Measurements from ENCODE around the gene GOLM1.

GOLM1 gene

DNA sequence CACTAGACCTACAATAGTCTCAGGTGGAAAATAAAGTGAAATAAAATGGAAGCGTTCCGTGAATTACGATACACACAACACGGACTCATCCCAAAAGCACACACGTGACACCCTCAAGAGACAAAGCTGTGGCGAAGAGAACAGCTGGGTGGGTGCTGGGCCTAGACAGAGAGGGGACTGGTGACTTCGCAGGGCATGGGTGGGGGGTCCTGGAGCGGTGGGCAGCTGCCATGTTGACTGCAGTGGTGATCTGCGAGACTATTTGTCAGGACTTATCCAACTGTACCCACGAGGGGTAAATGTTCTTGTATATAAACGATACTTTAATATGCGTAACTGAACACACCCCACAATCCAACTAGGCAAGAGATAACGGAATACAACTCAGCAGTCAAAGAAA is 52.0 kb downstream of the GOLM1 start:
- Histone ChIP-seq H3K9ac (ENCODE audit: low read depth, low read length) (no peak overlapping the region), H3K4me2 (ENCODE audit: insufficient read depth, low read length) (no peak overlapping the region), H3K79me2 (ENCODE audit: insufficient read depth, low read length) (no peaks in the 10 kb centered on the region), H4K20me1 (ENCODE audit: insufficient read depth, low read length) (no peaks in the 10 kb centered on the region), H2AFZ (ENCODE audit: low read depth, low read length) (no peak overlapping the region), H3K27me3 (ENCODE audit: insufficient read depth, low read length, poor library complexity) (no peaks in the 10 kb centered on the region), H3K4me1 (ENCODE audit: insufficient read depth, low read length) (no peaks in the 10 kb centered on the region), H3K9me3 (ENCODE audit: insufficient read depth, low read length, severe bottlenecking) (no peaks in the 10 kb centered on the region), H3K27ac (ENCODE audit: low read length) (no peak overlapping the region), H3K4me3 (ENCODE audit: low read depth in 1 of 2, low read length in 2 of 2) (no peak overlapping the region), H3K36me3 (ENCODE audit: insufficient read depth, low read length) (no peaks in the 10 kb centered on the region)
- ATAC-seq (ENCODE audit: insufficient read depth, low read depth) (no peak), DNase-seq (no peak)
- TF ChIP-seq, protein P1, sequence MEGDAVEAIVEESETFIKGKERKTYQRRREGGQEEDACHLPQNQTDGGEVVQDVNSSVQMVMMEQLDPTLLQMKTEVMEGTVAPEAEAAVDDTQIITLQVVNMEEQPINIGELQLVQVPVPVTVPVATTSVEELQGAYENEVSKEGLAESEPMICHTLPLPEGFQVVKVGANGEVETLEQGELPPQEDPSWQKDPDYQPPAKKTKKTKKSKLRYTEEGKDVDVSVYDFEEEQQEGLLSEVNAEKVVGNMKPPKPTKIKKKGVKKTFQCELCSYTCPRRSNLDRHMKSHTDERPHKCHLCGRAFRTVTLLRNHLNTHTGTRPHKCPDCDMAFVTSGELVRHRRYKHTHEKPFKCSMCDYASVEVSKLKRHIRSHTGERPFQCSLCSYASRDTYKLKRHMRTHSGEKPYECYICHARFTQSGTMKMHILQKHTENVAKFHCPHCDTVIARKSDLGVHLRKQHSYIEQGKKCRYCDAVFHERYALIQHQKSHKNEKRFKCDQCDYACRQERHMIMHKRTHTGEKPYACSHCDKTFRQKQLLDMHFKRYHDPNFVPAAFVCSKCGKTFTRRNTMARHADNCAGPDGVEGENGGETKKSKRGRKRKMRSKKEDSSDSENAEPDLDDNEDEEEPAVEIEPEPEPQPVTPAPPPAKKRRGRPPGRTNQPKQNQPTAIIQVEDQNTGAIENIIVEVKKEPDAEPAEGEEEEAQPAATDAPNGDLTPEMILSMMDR (IDR thresholded peaks at IDR 0.05; ENCODE audit: borderline replicate concordance, extremely low read depth, low read length, poor library complexity, severe bottlenecking) = no peak
- TF ChIP-seq EZH2 (IDR thresholded peaks at IDR 0.05; ENCODE audit: borderline replicate concordance, low read depth, low read length, severe bottlenecking) = no peak

DNA sequence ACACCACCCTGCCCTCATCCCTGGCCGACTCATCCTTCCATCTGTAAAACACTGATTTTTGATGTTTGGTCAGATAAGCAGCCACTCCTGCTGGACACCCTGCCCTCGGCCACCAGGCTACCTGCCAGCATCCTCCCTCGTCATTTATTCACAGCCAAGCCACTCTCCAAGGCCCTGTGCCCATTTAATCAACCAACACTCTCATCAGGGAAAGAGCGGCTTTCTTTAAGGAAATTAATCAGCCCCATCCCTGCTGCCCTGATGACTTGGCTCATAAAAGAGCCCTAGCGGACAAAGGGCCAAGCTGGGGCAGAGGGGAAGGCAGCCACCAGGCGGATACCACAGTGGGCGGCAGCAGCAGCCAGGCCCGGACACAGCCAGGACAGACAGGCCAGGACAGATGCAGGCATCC is 52.4 kb downstream of the GOLM1 start:
- no peak for TF ChIP-seq EZH2 (IDR thresholded peaks at IDR 0.05; ENCODE audit: borderline replicate concordance, low read depth, low read length, severe bottlenecking)
- TF ChIP-seq, protein P1 (IDR thresholded peaks at IDR 0.05; ENCODE audit: borderline replicate concordance, extremely low read depth, low read length, poor library complexity, severe bottlenecking) = no peak
- H3K27me3 ChIP-seq (ENCODE audit: insufficient read depth, low read length, poor library complexity) = no peaks in the 10 kb centered on the region
- no peak overlapping the region for H3K27ac ChIP-seq (ENCODE audit: low read length)
- no peaks in the 10 kb centered on the region for H3K4me1 ChIP-seq (ENCODE audit: insufficient read depth, low read length)
- H3K9me3 ChIP-seq (ENCODE audit: insufficient read depth, low read length, severe bottlenecking) = no peaks in the 10 kb centered on the region
- DNase-seq = no peak
- no peaks in the 10 kb centered on the region for H3K79me2 ChIP-seq (ENCODE audit: insufficient read depth, low read length)
- no peaks in the 10 kb centered on the region for H3K36me3 ChIP-seq (ENCODE audit: insufficient read depth, low read length)
- no peak overlapping the region for H3K4me2 ChIP-seq (ENCODE audit: insufficient read depth, low read length)
- H2AFZ ChIP-seq (ENCODE audit: low read depth, low read length) = no peak overlapping the region
- H3K4me3 ChIP-seq (ENCODE audit: low read depth in 1 of 2, low read length in 2 of 2) = no peak overlapping the region
- no peaks in the 10 kb centered on the region for H4K20me1 ChIP-seq (ENCODE audit: insufficient read depth, low read length)
- no peak for ATAC-seq (ENCODE audit: insufficient read depth, low read depth)
- no peak overlapping the region for H3K9ac ChIP-seq (ENCODE audit: low read depth, low read length)

DNA sequence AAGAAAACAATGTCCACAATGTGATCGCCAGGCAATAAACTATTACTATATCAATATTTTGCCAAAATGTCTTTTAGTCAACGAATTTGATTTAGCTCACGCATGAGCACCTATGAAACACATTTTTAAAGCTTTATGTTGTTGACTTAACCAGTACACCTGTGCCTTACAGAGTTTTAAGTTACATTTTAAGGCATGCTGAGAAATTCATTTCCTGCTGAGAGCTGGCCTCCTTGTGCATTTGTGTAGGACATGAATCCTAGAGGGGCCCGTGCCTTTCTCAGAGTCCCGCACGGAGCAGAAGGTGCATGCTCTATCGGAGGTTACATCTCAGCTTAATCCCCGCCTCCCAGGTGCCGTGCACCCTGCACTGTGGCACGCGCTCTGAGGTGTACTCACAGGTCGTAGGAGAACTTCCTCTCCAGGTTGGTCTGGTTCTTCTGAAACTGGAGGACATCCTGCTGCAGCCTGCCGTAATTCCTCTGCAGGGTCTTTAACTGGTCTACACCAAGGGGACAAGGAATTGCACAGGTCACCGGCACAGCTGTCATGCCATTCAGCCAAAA is 53.2 kb downstream of the GOLM1 start:
- H3K27ac ChIP-seq (ENCODE audit: low read length) = no peak overlapping the region
- H4K20me1 ChIP-seq (ENCODE audit: insufficient read depth, low read length) = no peaks in the 10 kb centered on the region
- no peak overlapping the region for H2AFZ ChIP-seq (ENCODE audit: low read depth, low read length)
- no peak overlapping the region for H3K9ac ChIP-seq (ENCODE audit: low read depth, low read length)
- no peaks in the 10 kb centered on the region for H3K36me3 ChIP-seq (ENCODE audit: insufficient read depth, low read length)
- no peak for TF ChIP-seq EZH2 (IDR thresholded peaks at IDR 0.05; ENCODE audit: borderline replicate concordance, low read depth, low read length, severe bottlenecking)
- TF ChIP-seq, protein P1 (IDR thresholded peaks at IDR 0.05; ENCODE audit: borderline replicate concordance, extremely low read depth, low read length, poor library complexity, severe bottlenecking) = no peak
- DNase-seq (no peak), ATAC-seq (ENCODE audit: insufficient read depth, low read depth) (no peak)
- no peaks in the 10 kb centered on the region for H3K9me3 ChIP-seq (ENCODE audit: insufficient read depth, low read length, severe bottlenecking)
- H3K4me1 ChIP-seq (ENCODE audit: insufficient read depth, low read length) = no peaks in the 10 kb centered on the region
- no peak overlapping the region for H3K4me2 ChIP-seq (ENCODE audit: insufficient read depth, low read length)
- no peaks in the 10 kb centered on the region for H3K79me2 ChIP-seq (ENCODE audit: insufficient read depth, low read length)
- no peaks in the 10 kb centered on the region for H3K27me3 ChIP-seq (ENCODE audit: insufficient read depth, low read length, poor library complexity)
- H3K4me3 ChIP-seq (ENCODE audit: low read depth in 1 of 2, low read length in 2 of 2) = no peak overlapping the region

DNA sequence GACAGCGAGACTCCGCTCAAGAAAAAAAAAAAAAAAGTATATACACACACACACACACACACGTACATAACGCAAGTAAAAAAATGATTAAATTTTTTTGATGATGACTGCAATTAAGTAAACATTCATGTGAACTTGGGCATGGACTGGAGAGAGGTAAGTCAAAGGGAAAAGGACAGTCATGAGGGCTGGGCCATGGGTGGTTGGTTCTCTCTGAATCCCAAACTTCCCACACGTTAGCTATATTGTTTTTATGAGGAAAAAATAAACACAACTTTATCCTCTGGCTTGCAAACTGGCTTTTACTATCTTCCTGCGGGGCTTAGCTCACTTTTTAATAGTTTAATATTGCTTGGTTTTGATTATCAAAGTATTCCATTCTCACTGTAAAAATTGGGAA is 53.7 kb downstream of the GOLM1 start:
- Histone ChIP-seq H3K9me3 (ENCODE audit: insufficient read depth, low read length, severe bottlenecking) (no peaks in the 10 kb centered on the region), H2AFZ (ENCODE audit: low read depth, low read length) (no peak overlapping the region), H3K4me2 (ENCODE audit: insufficient read depth, low read length) (no peak overlapping the region), H3K9ac (ENCODE audit: low read depth, low read length) (no peak overlapping the region), H3K4me3 (ENCODE audit: low read depth in 1 of 2, low read length in 2 of 2) (no peak overlapping the region), H3K4me1 (ENCODE audit: insufficient read depth, low read length) (no peaks in the 10 kb centered on the region), H3K36me3 (ENCODE audit: insufficient read depth, low read length) (no peaks in the 10 kb centered on the region), H3K27ac (ENCODE audit: low read length) (no peak overlapping the region), H3K27me3 (ENCODE audit: insufficient read depth, low read length, poor library complexity) (no peaks in the 10 kb centered on the region), H3K79me2 (ENCODE audit: insufficient read depth, low read length) (no peaks in the 10 kb centered on the region), H4K20me1 (ENCODE audit: insufficient read depth, low read length) (no peaks in the 10 kb centered on the region)
- TF ChIP-seq, protein P1 (IDR thresholded peaks at IDR 0.05; ENCODE audit: borderline replicate concordance, extremely low read depth, low read length, poor library complexity, severe bottlenecking) = no peak
- TF ChIP-seq EZH2 (IDR thresholded peaks at IDR 0.05; ENCODE audit: borderline replicate concordance, low read depth, low read length, severe bottlenecking) = no peak
- ATAC-seq (ENCODE audit: insufficient read depth, low read depth) (no peak), DNase-seq (no peak)
